H1 (cell line): ENCODE measurements around the gene GOLIM4. TPM values are rescaled to one million over a fixed set of nuclear protein-coding genes. Genes with fewer than 3 reads are reported as not detected.

Source experiments
- CTCF ChIA-PET: fragments of 300-600 bp; sonication (Branson Sonifier 250); formaldehyde crosslinking; loops from one replicate; lab custom pipeline; 2021; ENCODE audit not compliant: partially characterized antibody; lab: Charles Lee
- POLR2A ChIA-PET: fragments of 300-600 bp; sonication (Branson Sonifier 250); formaldehyde crosslinking; loops from one replicate; lab custom pipeline; 2021; ENCODE audit warnings: inconsistent platforms; ENCODE audit not compliant: partially characterized antibody; lab: Charles Lee
- DNase-seq, 2 experiments: peaks; one replicate each; pipeline versions ENCODE4 v3.0.0 to v3.0.0-alpha.2; 2010 to 2022; ENCODE audit warnings: low spot score in 2 of 2, low read depth in 1 of 2, mixed read lengths in 1 of 2
- FAIRE-seq: peaks from 2 replicates; lab custom pipeline; 2011; peaks lifted over from hg19 to GRCh38; lab: Jason Lieb, UNC
- H2AFZ ChIP-seq: 2 replicates; pipeline ENCODE4 v1.8.1; 2012; ENCODE audit warnings: low read length, inconsistent platforms
- H2AK5ac ChIP-seq: 2 replicates; pipeline ENCODE4 v1.6.1; 2013; ENCODE audit warnings: low read depth, low read length
- H2BK120ac ChIP-seq: replicated peaks from 2 replicates; pipeline ENCODE3; 2013; ENCODE audit warnings: low read depth, low read length, inconsistent platforms
- H2BK12ac ChIP-seq: 2 replicates; pipeline ENCODE4 v1.6.1; 2013; ENCODE audit warnings: low read depth, low read length
- H2BK15ac ChIP-seq: 2 replicates; pipeline ENCODE4 v1.6.1; 2013; ENCODE audit warnings: low read length
- H2BK20ac ChIP-seq: 2 replicates; pipeline ENCODE4 v1.6.1; 2013; ENCODE audit warnings: low read length
- H2BK5ac ChIP-seq: 2 replicates; pipeline ENCODE4 v1.6.1; 2013; ENCODE audit warnings: low read depth, low read length
- H3K14ac ChIP-seq: 2 replicates; pipeline ENCODE4 v1.6.1; 2013; ENCODE audit warnings: inconsistent platforms; ENCODE audit not compliant: insufficient read length
- H3K18ac ChIP-seq: 2 replicates; pipeline ENCODE4 v1.6.1; 2013; ENCODE audit warnings: low read length; ENCODE audit errors: extremely low read depth
- H3K23ac ChIP-seq: 2 replicates; pipeline ENCODE4 v1.6.1; 2013; ENCODE audit warnings: inconsistent platforms; ENCODE audit not compliant: insufficient read length
- H3K23me2 ChIP-seq: 2 replicates; pipeline ENCODE4 v1.6.1; 2013; ENCODE audit warnings: low read depth, low read length
- H3K27ac ChIP-seq: 2 replicates; pipeline ENCODE4 v1.6.1; 2011; ENCODE audit warnings: low read depth, low read length, inconsistent platforms
- H3K27me3 ChIP-seq, 4 experiments: replicated peaks in 1 of 4; 1 replicate in 1 of 4; 2 replicates in 3 of 4; pipeline versions ENCODE4 v1.6.1 to v1.8.1; 2011 to 2013; ENCODE audit warnings: low read length in 3 of 4, mild to moderate bottlenecking in 3 of 4, inconsistent platforms in 2 of 4, mixed read lengths in 2 of 4, moderate library complexity in 1 of 4; ENCODE audit not compliant: control insufficient read depth in 3 of 4, insufficient read depth in 3 of 4; ENCODE audit errors: extremely low read depth in 1 of 4
- H3K36me3 ChIP-seq, 4 experiments: 2 replicates each; pipeline versions ENCODE4 v1.6.1 to v1.8.1; 2011 to 2013; ENCODE audit warnings: mild to moderate bottlenecking in 4 of 4, low read length in 3 of 4, moderate library complexity in 2 of 4, control low read depth in 1 of 4, inconsistent platforms in 1 of 4; ENCODE audit not compliant: insufficient read depth in 4 of 4, control insufficient read depth in 2 of 4
- H3K4ac ChIP-seq: replicated peaks from 2 replicates; pipeline ENCODE3; 2013; ENCODE audit warnings: low read length, low read depth, mixed read lengths, inconsistent platforms; ENCODE audit not compliant: insufficient read length
- H3K4me1 ChIP-seq, 4 experiments: replicated peaks in 1 of 4; 1 replicate in 1 of 4; 2 replicates in 3 of 4; pipeline versions ENCODE4 v1.6.1 to v1.8.1; 2011 to 2013; ENCODE audit warnings: low read length in 3 of 4, inconsistent platforms in 2 of 4, mixed read lengths in 1 of 4; ENCODE audit not compliant: insufficient read depth in 4 of 4, control insufficient read depth in 3 of 4
- H3K4me2 ChIP-seq, 2 experiments: 2 replicates each; pipeline versions ENCODE4 v1.6.1 to v1.8.1; 2011 to 2013; ENCODE audit warnings: low read depth in 2 of 2, low read length in 2 of 2, control low read depth in 1 of 2, inconsistent platforms in 1 of 2, mild to moderate bottlenecking in 1 of 2; ENCODE audit not compliant: insufficient read depth in 1 of 2
- H3K4me3 ChIP-seq, 4 experiments: fragments of 200-600, 300-600 bp in 1 of 4; sonication (generic), shearing (Covaris generic), sonication (Bioruptor Twin) in 1 of 4; 2 replicates each; pipeline versions ENCODE4 v1.5.1 to v1.8.1; 2011 to 2016; ENCODE audit warnings: low read length in 4 of 4, low read depth in 3 of 4, control low read depth in 2 of 4, inconsistent platforms in 2 of 4, mild to moderate bottlenecking in 2 of 4, mixed read lengths in 1 of 4, moderate library complexity in 1 of 4; ENCODE audit not compliant: insufficient read depth in 2 of 4; ENCODE audit errors: extremely low read depth in 1 of 4
- H3K56ac ChIP-seq: replicated peaks from 2 replicates; pipeline ENCODE3; 2013; ENCODE audit warnings: low read depth, mild to moderate bottlenecking, mixed read lengths, low read length, inconsistent platforms; ENCODE audit not compliant: insufficient read length
- H3K79me1 ChIP-seq: 2 replicates; pipeline ENCODE4 v1.6.1; 2013; ENCODE audit warnings: low read depth, low read length, control low read depth
- H3K79me2 ChIP-seq, 2 experiments: 2 replicates each; pipeline versions ENCODE4 v1.6.1 to v1.8.1; 2012 to 2013; ENCODE audit warnings: low read length in 2 of 2, mild to moderate bottlenecking in 2 of 2, inconsistent platforms in 1 of 2; ENCODE audit not compliant: insufficient read depth in 2 of 2, control insufficient read depth in 1 of 2
- H3K9ac ChIP-seq, 4 experiments: replicated peaks in 1 of 4; 1 replicate in 1 of 4; 2 replicates in 3 of 4; pipeline versions ENCODE4 v1.6.1 to v1.8.1; 2011 to 2013; ENCODE audit warnings: low read depth in 3 of 4, low read length in 3 of 4, control low read depth in 2 of 4, mild to moderate bottlenecking in 2 of 4, moderate library complexity in 2 of 4, inconsistent platforms in 1 of 4; ENCODE audit errors: extremely low read depth in 1 of 4
- H3K9me3 ChIP-seq, 2 experiments: 2 replicates each; pipeline versions ENCODE4 v1.6.1 to v1.8.1; 2012 to 2013; ENCODE audit warnings: mild to moderate bottlenecking in 2 of 2, moderate library complexity in 2 of 2, control low read depth in 1 of 2, inconsistent platforms in 1 of 2, low read depth in 1 of 2, low read length in 1 of 2, mixed read lengths in 1 of 2; ENCODE audit not compliant: insufficient read depth in 2 of 2
- H4K20me1 ChIP-seq, 2 experiments: replicated peaks in 1 of 2; 2 replicates each; pipeline versions ENCODE3 to v1.8.1; 2011 to 2013; ENCODE audit warnings: inconsistent platforms in 2 of 2, low read length in 2 of 2, mild to moderate bottlenecking in 1 of 2; ENCODE audit not compliant: insufficient read depth in 2 of 2, control insufficient read depth in 1 of 2
- H4K5ac ChIP-seq: 2 replicates; pipeline ENCODE4 v1.6.1; 2013; ENCODE audit warnings: low read length, low read depth, mixed read lengths, inconsistent platforms; ENCODE audit not compliant: insufficient read length
- H4K8ac ChIP-seq: 2 replicates; pipeline ENCODE4 v1.8.0; 2013; ENCODE audit warnings: mild to moderate bottlenecking, moderate library complexity, low read length, inconsistent platforms; ENCODE audit not compliant: insufficient read depth; ENCODE audit errors: extremely low read depth
- H4K91ac ChIP-seq: replicated peaks from 2 replicates; pipeline ENCODE3; 2013; ENCODE audit warnings: low read length, mixed read lengths, inconsistent platforms; ENCODE audit not compliant: insufficient read length
- BACH1 ChIP-seq: IDR thresholded peaks from 2 replicates; pipeline ENCODE4 v1.6.1; 2012; ENCODE audit warnings: low read length, improper control_type of control experiment
- BCL11A ChIP-seq, 2 experiments: IDR thresholded peaks; one replicate each; pipeline ENCODE4 v1.6.1; 2011; ENCODE audit warnings: low read depth in 2 of 2, low read length in 2 of 2, mild to moderate bottlenecking in 2 of 2
- HDAC6 ChIP-seq: IDR thresholded peaks from one replicate; pipeline ENCODE4 v1.7.1; 2012; ENCODE audit warnings: low read depth, mild to moderate bottlenecking, inconsistent platforms, low read length, moderate library complexity
- KDM1A ChIP-seq: fragments of 200-600, 300-600 bp; sonication (generic); IDR thresholded peaks from 2 replicates; pipeline ENCODE4 v1.7.1; 2016; ENCODE audit warnings: mild to moderate bottlenecking, low read length, borderline replicate concordance
- POLR2AphosphoS5 ChIP-seq: IDR thresholded peaks from 2 replicates; pipeline ENCODE4 v1.6.1; 2011; ENCODE audit warnings: low read depth, low read length
- SIN3A ChIP-seq, 2 experiments: IDR thresholded peaks in 1 of 2; conservative IDR thresholded peaks in 1 of 2; 2 replicates each; pipeline ENCODE4 v1.6.1; 2011 to 2012; ENCODE audit warnings: low read length in 2 of 2, improper control_type of control experiment in 1 of 2, low read depth in 1 of 2, mild to moderate bottlenecking in 1 of 2
- SP4 ChIP-seq: IDR thresholded peaks from 2 replicates; pipeline ENCODE4 v1.6.1; 2012; ENCODE audit warnings: low read length, inconsistent platforms
- ZNF274 ChIP-seq: IDR thresholded peaks from 2 replicates; pipeline ENCODE4 v1.7.0; 2012; ENCODE audit warnings: low read length, borderline replicate concordance; ENCODE audit errors: extremely low read depth
- WGBS, 2 experiments: shearing (Covaris generic) in 1 of 2; methylation state at CpG; one replicate each; pipeline versions ENCODE4 v1.1.6 to v1.1.7; 2013 to 2015; ENCODE audit warnings: low lambda C conversion rate in 2 of 2, mixed read lengths in 2 of 2, inconsistent platforms in 1 of 2, low coverage in 1 of 2, missing lambda C conversion rate in 1 of 2; ENCODE audit not compliant: insufficient replicate concordance in 2 of 2, insufficient coverage in 1 of 2, insufficient read length in 1 of 2; ENCODE audit errors: extremely low coverage in 1 of 2, missing lambda C conversion rate in 1 of 2; 5-methylcytosine and 5-hydroxymethylcytosine counted together
- polyA plus RNA-seq, 7 experiments: library from polyadenylated mRNA; depleted of rRNA in 3 of 7; stranded (reverse) in 5 of 7; unstranded in 2 of 7; fragments of >200 nt in 5 of 7; fragments of 200-250 nt in 2 of 7; gene quantifications; 1 replicate in 5 of 7; 2 replicates in 1 of 7; 4 replicates in 1 of 7; pipeline versions ENCODE4 v1.2.1 to v1.2.3, GENCODE V29; 2011 to 2013; ENCODE audit warnings: missing spikeins in 2 of 7, mixed read lengths in 2 of 7
- total RNA-seq: library from RNA; stranded (reverse); fragmentation: NEBNext Ultra II Directional; extraction: Animal tissue kit (Norgen Biotek cat#: 25700); gene quantifications from 2 replicates; pipeline ENCODE4 v1.2.1, GENCODE V29; 2021
- TF ChIP-seq, protein P1 (sequence below): IDR thresholded peaks from 2 replicates; pipeline ENCODE4 v1.6.1; 2012; ENCODE audit warnings: inconsistent platforms
- TF ChIP-seq, protein P2 (sequence below): IDR thresholded peaks from 2 replicates; pipeline ENCODE4 v1.6.1; 2011; ENCODE audit warnings: low read length, improper control_type of control experiment

Gene GOLIM4
- total and polyA plus RNA-seq, 2 of the 8 experiments (the other 6 are each of a cell fraction or from before 2014, with no cell fraction given), result 5.6 to 29.7 TPM

DNA sequence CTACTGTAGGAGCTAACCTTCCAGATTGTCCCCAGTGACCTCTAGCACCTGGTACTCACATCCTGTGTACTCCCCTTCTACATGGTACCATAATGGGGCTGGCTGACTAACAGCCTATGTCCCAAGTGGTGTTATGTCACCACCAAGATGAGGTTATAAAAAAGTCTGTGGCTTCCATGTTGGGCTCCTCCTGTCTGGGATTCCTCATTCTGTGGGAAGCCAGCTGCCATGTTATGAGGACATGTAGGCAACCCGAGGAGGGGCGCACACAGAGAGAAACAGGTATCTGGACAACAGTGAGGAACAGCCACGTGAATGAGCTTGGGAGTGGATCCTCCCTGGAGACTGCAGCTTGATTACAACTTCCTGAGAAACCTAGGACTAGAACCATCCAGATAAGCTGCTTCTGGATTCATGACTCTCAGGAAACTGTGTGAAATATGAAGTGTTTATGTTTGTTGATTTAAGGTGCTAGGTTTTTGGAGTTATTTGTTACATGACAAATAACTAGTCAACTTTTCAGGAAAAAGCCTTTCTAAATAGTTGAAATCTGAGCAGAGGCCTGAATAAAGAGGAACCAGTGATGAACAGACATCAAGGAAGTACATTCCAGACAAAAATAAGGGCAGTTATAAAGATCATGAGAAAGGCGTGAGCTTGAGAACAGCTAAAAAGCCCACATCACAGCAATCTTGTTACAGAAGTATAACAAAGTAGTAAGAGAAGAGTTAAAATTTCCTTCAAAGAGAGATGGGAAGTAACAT lies 21.7 kb downstream of the GOLIM4 start:
- H3K4me2 ChIP-seq, result no peak overlapping the region
- ChIA-PET CTCF (interaction anchor here (0.5 to 1.6 kb wide), 8 partner anchors 9 to 147 kb away, joined by 3 to 7 read pairs (median 4); no protein-coding TSS in a partner anchor), POLR2A (no interaction called here)
- no peaks in the 10 kb centered on the region for H3K27me3 ChIP-seq
- H4K8ac ChIP-seq, result no peak overlapping the region
- H3K36me3 ChIP-seq, result no peaks in the 10 kb centered on the region
- H2BK12ac ChIP-seq, result no peak overlapping the region
- no peaks in the 10 kb centered on the region for H3K9me3 ChIP-seq
- H3K79me2 ChIP-seq, result peaks cover 0 to 18% of the 10 kb centered on the region in 2 experiments; a peak in 2 of 4 replicates
- H2AK5ac ChIP-seq, result no peak overlapping the region
- no peak overlapping the region for H3K27ac ChIP-seq
- H4K5ac ChIP-seq, result no peak overlapping the region
- H3K4me3 ChIP-seq, result no peak overlapping the region
- no peak overlapping the region for H3K18ac ChIP-seq
- H2BK15ac ChIP-seq, result no peak overlapping the region
- H3K9ac ChIP-seq, result no peak overlapping the region
- DNase-seq (no peak), FAIRE-seq (no peak)
- H4K91ac ChIP-seq, result no peak overlapping the region
- H3K23me2 ChIP-seq, result no peaks in the 10 kb centered on the region
- H4K20me1 ChIP-seq, result no peaks in the 10 kb centered on the region
- H2BK20ac ChIP-seq, result no peak overlapping the region
- no peak overlapping the region for H3K14ac ChIP-seq
- no peak overlapping the region for H3K4ac ChIP-seq
- H3K4me1 ChIP-seq, result peaks cover 2 to 5% (median 4%) of the 10 kb centered on the region in 4 experiments; a peak in 4 of 7 replicates
- H2BK120ac ChIP-seq, result no peak overlapping the region
- 88% methylated on average over 4 of the region's 4 CpGs; no CpG with 5 or more reads in 1 of the 2 experiments for WGBS, 2 experiments
- H2BK5ac ChIP-seq, result no peak overlapping the region
- no peaks in the 10 kb centered on the region for H3K79me1 ChIP-seq
- H3K23ac ChIP-seq, result no peak overlapping the region
- no peak overlapping the region for H3K56ac ChIP-seq
- H2AFZ ChIP-seq, result no peak overlapping the region
- TF ChIP-seq BCL11A (IDR thresholded peaks at IDR 0.05; ENCODE audit: low read depth in 2 of 2, low read length in 2 of 2) (no peak), SP4 (no peak), POLR2AphosphoS5 (no peak), BACH1 (no peak), ZNF274 (no peak), KDM1A (no peak), SIN3A (conservative IDR thresholded peaks at IDR 0.05 in 1 of 2, IDR thresholded peaks at IDR 0.05 in 1 of 2; ENCODE audit: low read depth in 1 of 2, low read length in 2 of 2) (no peak), HDAC6 (no peak)
- TF ChIP-seq, protein P1, sequence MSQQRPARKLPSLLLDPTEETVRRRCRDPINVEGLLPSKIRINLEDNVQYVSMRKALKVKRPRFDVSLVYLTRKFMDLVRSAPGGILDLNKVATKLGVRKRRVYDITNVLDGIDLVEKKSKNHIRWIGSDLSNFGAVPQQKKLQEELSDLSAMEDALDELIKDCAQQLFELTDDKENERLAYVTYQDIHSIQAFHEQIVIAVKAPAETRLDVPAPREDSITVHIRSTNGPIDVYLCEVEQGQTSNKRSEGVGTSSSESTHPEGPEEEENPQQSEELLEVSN, result no peak
- TF ChIP-seq, protein P2, sequence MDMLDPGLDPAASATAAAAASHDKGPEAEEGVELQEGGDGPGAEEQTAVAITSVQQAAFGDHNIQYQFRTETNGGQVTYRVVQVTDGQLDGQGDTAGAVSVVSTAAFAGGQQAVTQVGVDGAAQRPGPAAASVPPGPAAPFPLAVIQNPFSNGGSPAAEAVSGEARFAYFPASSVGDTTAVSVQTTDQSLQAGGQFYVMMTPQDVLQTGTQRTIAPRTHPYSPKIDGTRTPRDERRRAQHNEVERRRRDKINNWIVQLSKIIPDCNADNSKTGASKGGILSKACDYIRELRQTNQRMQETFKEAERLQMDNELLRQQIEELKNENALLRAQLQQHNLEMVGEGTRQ, result no peak
